T-cell (primary cell): ENCODE measurements around the gene SACM1L. TPM values are rescaled to one million over a fixed set of nuclear protein-coding genes. Genes with fewer than 3 reads are reported as not detected.
"Not testable (repeated sequence)": the region's sequence is repeated elsewhere in the genome, so short reads cannot be mapped to it uniquely, and the experiment has no call there.

ENCODE experiments used
- ATAC-seq, 4 experiments: fragments of 200-7000 bp in 3 of 4; fragments of 150-1000 bp in 1 of 4; cut with Tn5 transposase; replicated peaks in 1 of 4; 1 replicate in 3 of 4; 2 replicates in 1 of 4; pipeline ENCODE4 v1.10.0; 2021; ENCODE audit warnings: moderate library complexity in 3 of 4, mild to moderate bottlenecking in 2 of 4, moderate number of reproducible peaks in 1 of 4
- CTCF ChIA-PET, 2 donors: fragments of 300-600 bp; sonication (Branson Sonifier 250); formaldehyde crosslinking; loops; one replicate each; lab custom pipeline; 2022; ENCODE audit warnings: antibody characterized with exemption in 2 of 2; lab: Charles Lee
- POLR2A ChIA-PET, 2 donors: fragments of 300-600 bp; sonication (Branson Sonifier 250); formaldehyde crosslinking; loops; one replicate each; lab custom pipeline; 2022; ENCODE audit warnings: antibody characterized with exemption in 2 of 2; lab: Charles Lee
- DNase-seq, 35 experiments: peaks; one replicate each; pipeline versions ENCODE4 v3.0.0 to v3.0.0-alpha.2; 2013 to 2023
- H3K27ac ChIP-seq: one replicate; pipeline ENCODE4 v1.5.1; 2013; ENCODE audit warnings: low read length
- H3K27me3 ChIP-seq, 2 experiments: replicated peaks in 1 of 2; 1 replicate in 1 of 2; 2 replicates in 1 of 2; pipeline versions ENCODE4 v1.6.1 to v1.7.0; 2013; ENCODE audit warnings: low read length in 1 of 2, mixed read lengths in 1 of 2; ENCODE audit not compliant: control insufficient read depth in 2 of 2, insufficient read depth in 2 of 2; ENCODE audit errors: extremely low read depth in 1 of 2
- H3K36me3 ChIP-seq, 2 donors: 1 replicate in 1 of 2; 2 replicates in 1 of 2; pipeline versions ENCODE4 v1.6.1 to v1.7.0; 2013; ENCODE audit warnings: low read length in 1 of 2; ENCODE audit not compliant: control insufficient read depth in 2 of 2, insufficient read depth in 1 of 2; ENCODE audit errors: extremely low read depth in 1 of 2
- H3K4me1 ChIP-seq, 2 experiments: 1 replicate in 1 of 2; 2 replicates in 1 of 2; pipeline versions ENCODE4 v1.6.1 to v1.7.0; 2013; ENCODE audit warnings: low read length in 2 of 2, mixed read lengths in 1 of 2; ENCODE audit not compliant: insufficient read depth in 2 of 2, control insufficient read depth in 1 of 2; ENCODE audit errors: extremely low read depth in 1 of 2
- H3K4me3 ChIP-seq, 2 donors: 1 replicate in 1 of 2; 2 replicates in 1 of 2; pipeline versions ENCODE4 v1.5.1 to v1.7.0; 2013; ENCODE audit warnings: mild to moderate bottlenecking in 2 of 2, low read length in 1 of 2, moderate library complexity in 1 of 2; ENCODE audit not compliant: control insufficient read depth in 1 of 2; ENCODE audit errors: extremely low read depth in 1 of 2
- H3K9me3 ChIP-seq: 2 replicates; pipeline ENCODE4 v1.7.0; 2013
- H3K27ac Mint-ChIP-seq, 2 donors: one replicate each; pipeline ENCODE4 v1.8.0; 2020 to 2021; ENCODE audit warnings: mild to moderate bottlenecking in 2 of 2, mixed read lengths in 2 of 2
- H3K27me3 Mint-ChIP-seq, 2 donors: one replicate each; pipeline ENCODE4 v1.8.0; 2021 to 2022; ENCODE audit warnings: mixed read lengths in 2 of 2
- H3K36me3 Mint-ChIP-seq: one replicate; pipeline ENCODE4 v1.8.0; 2021; ENCODE audit warnings: mixed read lengths
- H3K4me1 Mint-ChIP-seq, 3 donors: one replicate each; pipeline ENCODE4 v1.8.0; 2020 to 2022; ENCODE audit warnings: mixed read lengths in 3 of 3, mild to moderate bottlenecking in 1 of 3
- H3K4me3 Mint-ChIP-seq, 3 donors: one replicate each; pipeline ENCODE4 v1.8.0; 2020 to 2022; ENCODE audit warnings: mild to moderate bottlenecking in 3 of 3, mixed read lengths in 3 of 3, moderate library complexity in 3 of 3
- H3K9me3 Mint-ChIP-seq, 3 donors: one replicate each; pipeline ENCODE4 v1.8.0; 2020 to 2022; ENCODE audit warnings: mixed read lengths in 3 of 3
- WGBS: methylation state at CpG from one replicate; pipeline ENCODE4 v1.1.5; 2013; ENCODE audit warnings: missing lambda C conversion rate; ENCODE audit not compliant: insufficient coverage; 5-methylcytosine and 5-hydroxymethylcytosine counted together
- total RNA-seq, 35 experiments: library from RNA in 6 of 35; stranded (reverse) in 6 of 35; fragments of 120-200 nt in 1 of 35; gene quantifications; one replicate each; pipeline versions ENCODE4 v1.2.1 to v1.2.4 and lab custom pipeline; 2013 to 2026

SACM1L gene
- total RNA-seq, 5 donors from 2014 or later (not counting 1 experiment from before 2014, with no cell fraction given) = 62.8 to 81.5 (median 69.1) TPM

DNA sequence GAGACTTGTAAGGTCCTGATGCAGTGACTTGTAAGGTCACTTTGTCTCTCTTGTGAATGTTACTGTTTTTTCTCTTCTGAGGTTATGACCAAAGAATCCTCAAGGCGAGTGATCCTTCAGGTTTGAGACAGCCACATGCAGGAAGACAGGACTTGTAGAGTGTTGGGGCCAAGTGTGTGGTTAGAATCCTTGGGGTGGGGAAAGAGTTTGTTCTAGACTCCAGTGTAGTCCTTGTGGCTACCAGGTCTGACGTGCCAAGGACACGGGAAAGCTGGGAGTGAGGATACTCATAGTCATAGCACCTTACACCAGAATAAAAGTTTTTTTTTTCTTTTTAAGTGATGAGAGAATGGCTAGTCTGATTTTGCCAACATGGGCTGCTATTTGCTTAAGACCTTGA lies 7.3 kb upstream of the SACM1L start:
- DNase-seq (no peak), ATAC-seq (no peak)
- Histone ChIP-seq H3K4me1 (peaks cover 15 to 16% of the 10 kb centered on the region in 2 experiments), H3K36me3 (peaks cover 0 to 21% of the 10 kb centered on the region in 2 donors), H3K27me3 (no peaks in the 10 kb centered on the region), H3K9me3 (no peaks in the 10 kb centered on the region), H3K27ac (no peak overlapping the region), H3K4me3 (no peak overlapping the region)
- POLR2A ChIA-PET = no interaction called here
- WGBS = no CpG with 5 or more reads among the region's 3 CpGs
- CTCF ChIA-PET = no interaction called here
- Mint-ChIP-seq H3K27ac (peak overlapping the region in 1 of 2 donors; percentile 58), H3K4me3 (no peak overlapping the region), H3K36me3 (peaks cover 17% of the 10 kb centered on the region), H3K27me3 (no peaks in the 10 kb centered on the region), H3K4me1 (peaks cover 24 to 33% (median 27%) of the 10 kb centered on the region in 3 donors), H3K9me3 (no peaks in the 10 kb centered on the region)

DNA sequence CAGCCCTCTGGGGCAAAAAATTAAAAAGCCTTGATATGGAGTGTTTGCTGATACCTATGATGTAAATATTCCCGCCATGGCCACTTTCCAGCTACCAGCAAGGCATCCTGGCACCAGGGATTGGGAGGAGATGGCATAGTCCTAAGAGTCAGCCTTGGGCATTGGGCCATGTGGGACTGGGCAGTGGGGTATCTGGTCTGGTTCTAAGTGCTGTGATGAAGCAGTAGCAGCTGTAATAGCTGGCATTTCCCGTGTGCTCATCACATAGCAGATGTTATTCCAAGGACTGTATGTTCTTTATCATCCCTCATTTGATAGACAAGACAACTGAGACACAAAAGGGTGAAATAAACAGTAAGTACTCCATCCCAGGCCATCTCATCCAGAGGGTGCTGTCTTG lies 6.9 kb upstream of the SACM1L start:
- WGBS = 100% methylated on average over 1 of the region's 2 CpGs
- H3K27me3 ChIP-seq = no peaks in the 10 kb centered on the region
- H3K27ac ChIP-seq = no peak overlapping the region
- ChIA-PET POLR2A (no interaction called here), CTCF (no interaction called here)
- no peaks in the 10 kb centered on the region for H3K9me3 ChIP-seq
- peaks cover 20 to 31% (median 26%) of the 10 kb centered on the region in 3 donors for H3K4me1 Mint-ChIP-seq
- peaks cover 12 to 14% of the 10 kb centered on the region in 2 experiments for H3K4me1 ChIP-seq
- no peaks in the 10 kb centered on the region for H3K9me3 Mint-ChIP-seq
- H3K4me3 Mint-ChIP-seq = no peak overlapping the region
- no peak overlapping the region for H3K27ac Mint-ChIP-seq
- ATAC-seq = no peak
- peaks cover 0 to 18% of the 10 kb centered on the region in 2 donors for H3K36me3 ChIP-seq
- no peak for DNase-seq
- no peaks in the 10 kb centered on the region for H3K27me3 Mint-ChIP-seq
- H3K4me3 ChIP-seq = no peak overlapping the region
- peaks cover 17% of the 10 kb centered on the region for H3K36me3 Mint-ChIP-seq

DNA sequence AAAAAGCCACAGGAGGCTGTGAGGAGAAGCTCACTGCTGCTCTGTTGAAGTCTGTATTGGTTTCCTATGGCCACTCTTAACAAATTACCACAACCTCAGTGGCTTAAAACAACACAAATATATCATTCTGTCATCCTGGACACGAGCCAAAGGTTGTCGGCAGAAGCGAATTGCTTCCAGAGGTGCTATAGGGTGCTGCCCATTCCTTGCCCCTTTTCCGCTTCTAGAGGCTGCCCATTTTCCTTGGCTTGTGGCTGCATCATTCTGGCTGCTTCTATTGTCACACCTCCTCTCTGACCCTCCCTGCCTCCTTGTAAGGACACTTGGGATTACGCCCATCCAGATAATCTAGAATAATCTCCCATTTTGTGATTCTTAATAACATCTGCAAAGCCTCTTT lies 6.4 kb upstream of the SACM1L start:
- Mint-ChIP-seq H3K4me1 (peaks cover 15 to 28% (median 22%) of the 10 kb centered on the region in 3 donors), H3K4me3 (no peak overlapping the region), H3K27me3 (no peaks in the 10 kb centered on the region), H3K9me3 (no peaks in the 10 kb centered on the region), H3K27ac (no peak overlapping the region), H3K36me3 (peaks cover 17% of the 10 kb centered on the region)
- Histone ChIP-seq H3K27me3 (no peaks in the 10 kb centered on the region), H3K27ac (no peak overlapping the region), H3K4me1 (peaks cover 7 to 14% of the 10 kb centered on the region in 2 experiments), H3K9me3 (no peaks in the 10 kb centered on the region), H3K4me3 (no peak overlapping the region), H3K36me3 (peaks cover 0 to 18% of the 10 kb centered on the region in 2 donors)
- ChIA-PET CTCF (no interaction called here), POLR2A (no interaction called here)
- ATAC-seq = no peak
- 100% methylated on average over 1 of the region's 5 CpGs for WGBS
- no peak for DNase-seq

DNA sequence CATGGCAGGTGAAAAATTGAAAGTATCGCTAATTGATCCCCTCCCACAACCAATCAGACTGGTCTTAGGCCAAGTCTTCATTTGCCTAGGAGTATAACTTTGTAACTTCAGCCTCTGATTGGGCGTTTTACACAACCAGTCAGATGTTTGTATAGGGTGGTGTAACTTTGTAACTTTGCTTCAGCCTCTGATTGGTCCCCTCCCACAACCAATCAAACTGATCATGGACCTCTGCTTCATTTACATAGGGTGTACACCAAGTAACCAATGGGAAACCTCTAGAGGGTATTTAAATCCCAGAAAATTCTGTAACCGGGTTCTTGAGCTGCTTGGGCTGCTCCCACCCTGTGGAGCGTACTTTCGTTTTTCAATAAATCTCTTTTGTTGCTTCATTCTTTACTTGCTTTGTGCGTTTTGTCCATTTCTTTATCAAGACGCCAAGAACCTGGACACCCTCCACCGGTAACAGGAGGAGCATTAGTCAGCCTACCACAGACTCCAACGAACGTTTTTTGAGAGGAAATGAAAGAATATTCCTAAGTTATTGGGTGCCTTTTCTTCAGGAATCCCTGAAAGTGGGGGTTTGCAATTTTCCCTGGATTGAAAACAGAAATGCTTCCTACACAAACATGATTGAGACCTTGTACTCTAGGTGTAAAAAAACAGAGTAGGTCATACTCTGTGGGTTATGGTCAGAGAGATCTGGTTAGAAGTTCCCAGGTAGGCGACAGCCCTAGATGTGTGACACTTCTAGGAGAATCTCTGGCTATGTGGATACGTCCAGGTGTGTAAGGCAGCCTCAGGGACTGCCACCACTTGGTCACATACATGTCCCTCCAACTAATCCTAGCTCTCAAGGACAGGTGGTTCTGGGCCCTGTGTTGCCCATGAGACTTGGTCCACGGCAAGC lies 5.5 kb upstream of the SACM1L start:
- ChIA-PET CTCF (no interaction called here), POLR2A (no interaction called here)

DNA sequence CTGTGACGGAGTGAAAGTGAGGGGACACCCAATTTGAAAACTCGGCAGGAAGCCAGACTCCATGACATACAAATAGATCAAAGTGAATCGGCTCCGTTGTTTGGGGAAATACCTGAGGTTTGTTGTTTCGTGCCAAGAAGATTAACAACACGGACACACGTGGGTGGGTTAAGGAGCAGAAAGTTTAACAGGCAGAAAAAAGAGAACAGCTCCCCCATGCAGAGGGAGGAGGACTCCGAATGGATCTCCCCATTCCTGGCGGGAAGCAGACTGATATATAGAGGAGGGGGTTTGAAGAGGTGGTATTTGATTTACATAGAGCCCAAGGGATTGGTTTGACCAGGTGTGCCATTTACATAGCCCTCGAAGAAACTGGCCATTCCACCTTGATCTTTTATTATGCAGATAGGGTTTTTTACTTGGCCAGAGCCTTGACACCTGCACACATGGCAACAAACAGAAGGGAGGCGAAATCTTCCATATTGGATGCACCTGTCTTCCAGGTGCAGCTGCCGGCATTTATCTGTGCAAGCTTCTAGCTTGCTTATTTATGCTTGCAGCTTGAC lies 4.8 kb upstream of the SACM1L start:
- Mint-ChIP-seq H3K9me3 (no peaks in the 10 kb centered on the region), H3K4me1 (peaks cover 23 to 34% (median 28%) of the 10 kb centered on the region in 3 donors), H3K27ac (peak overlapping the region; percentile 57 to 71), H3K27me3 (peaks cover 3% of the 10 kb centered on the region in 2 donors), H3K36me3 (peaks cover 21% of the 10 kb centered on the region), H3K4me3 (peak overlapping the region in 2 of 3 donors; percentile 26 to 35)
- ChIA-PET POLR2A (interaction anchor here in 1 of 2 donors (0.6 kb wide), 1 partner anchor 249 kb away, joined by 4 read pairs; no protein-coding TSS in a partner anchor), CTCF (no interaction called here)
- 94% methylated on average over 6 of the region's 12 CpGs for WGBS
- no peaks in the 10 kb centered on the region for H3K9me3 ChIP-seq
- no peak for ATAC-seq
- H3K4me1 ChIP-seq = peaks cover 7 to 13% of the 10 kb centered on the region in 2 experiments
- H3K4me3 ChIP-seq = no peak overlapping the region
- no peak overlapping the region for H3K27ac ChIP-seq
- peak in 2 of 35 experiments; percentile 5 to 62 for DNase-seq
- peaks cover 0 to 5% of the 10 kb centered on the region in 2 donors for H3K36me3 ChIP-seq
- no peaks in the 10 kb centered on the region for H3K27me3 ChIP-seq

More for the DNA sequence above, 5.5 kb upstream of the SACM1L start:
- H3K4me1 Mint-ChIP-seq = peaks cover 21 to 31% (median 21%) of the 10 kb centered on the region in 3 donors
- Histone ChIP-seq H3K4me3 (no peak overlapping the region), H3K9me3 (no peaks in the 10 kb centered on the region), H3K36me3 (peaks cover 0 to 12% of the 10 kb centered on the region in 2 donors), H3K4me1 (peaks cover 7 to 13% of the 10 kb centered on the region in 2 experiments), H3K27me3 (no peaks in the 10 kb centered on the region), H3K27ac (no peak overlapping the region)
- no peaks in the 10 kb centered on the region for H3K9me3 Mint-ChIP-seq
- 92% methylated on average over 2 of the region's 13 CpGs for WGBS
- ATAC-seq = no peak
- no peaks in the 10 kb centered on the region for H3K27me3 Mint-ChIP-seq
- H3K36me3 Mint-ChIP-seq = peaks cover 17% of the 10 kb centered on the region
- peak overlapping the region; percentile 57 to 71 for H3K27ac Mint-ChIP-seq
- H3K4me3 Mint-ChIP-seq = peak overlapping the region in 1 of 3 donors; percentile 35
- DNase-seq = no peak

DNA sequence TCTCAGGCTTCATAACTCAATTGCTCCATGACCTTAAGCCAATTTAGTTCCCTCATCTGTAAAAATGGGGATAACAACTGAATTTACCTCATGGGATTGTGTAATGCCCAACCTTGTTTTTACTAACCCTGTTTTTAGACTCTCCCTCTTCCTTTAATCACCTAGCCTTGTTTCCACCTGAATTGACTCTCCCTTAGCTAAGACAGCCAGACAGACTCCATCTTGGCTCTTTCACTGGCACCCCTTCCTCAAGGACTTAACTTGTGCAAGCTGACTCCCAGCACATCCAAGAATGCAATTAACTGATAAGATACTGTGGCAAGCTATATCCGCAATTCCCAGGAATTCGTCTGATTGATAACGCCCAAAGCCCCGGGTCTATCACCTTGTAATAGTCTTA lies 3.5 kb upstream of the SACM1L start:
- ATAC-seq, DNase-seq, H3K27me3 ChIP-seq, H3K36me3 ChIP-seq, H3K9me3 Mint-ChIP-seq, H3K27me3 Mint-ChIP-seq, H3K4me3 Mint-ChIP-seq, CTCF ChIA-PET, H3K9me3 ChIP-seq, H3K4me3 ChIP-seq, H3K27ac ChIP-seq: not testable (repeated sequence)
- Mint-ChIP-seq H3K27ac (peak overlapping the region in 1 of 2 donors; percentile 44), H3K4me1 (peaks cover 32 to 34% (median 32%) of the 10 kb centered on the region in 3 donors), H3K36me3 (peaks cover 16% of the 10 kb centered on the region)
- no CpG with 5 or more reads among the region's 4 CpGs for WGBS
- peaks cover 6 to 16% of the 10 kb centered on the region in 2 experiments for H3K4me1 ChIP-seq
- POLR2A ChIA-PET = interaction anchor here in 1 of 2 donors (0.7 kb wide), 1 partner anchor 8 kb away, joined by 8 read pairs; no protein-coding TSS in a partner anchor
